ENCODE data around the gene PTGER4.

PTGER4 gene

DNA sequence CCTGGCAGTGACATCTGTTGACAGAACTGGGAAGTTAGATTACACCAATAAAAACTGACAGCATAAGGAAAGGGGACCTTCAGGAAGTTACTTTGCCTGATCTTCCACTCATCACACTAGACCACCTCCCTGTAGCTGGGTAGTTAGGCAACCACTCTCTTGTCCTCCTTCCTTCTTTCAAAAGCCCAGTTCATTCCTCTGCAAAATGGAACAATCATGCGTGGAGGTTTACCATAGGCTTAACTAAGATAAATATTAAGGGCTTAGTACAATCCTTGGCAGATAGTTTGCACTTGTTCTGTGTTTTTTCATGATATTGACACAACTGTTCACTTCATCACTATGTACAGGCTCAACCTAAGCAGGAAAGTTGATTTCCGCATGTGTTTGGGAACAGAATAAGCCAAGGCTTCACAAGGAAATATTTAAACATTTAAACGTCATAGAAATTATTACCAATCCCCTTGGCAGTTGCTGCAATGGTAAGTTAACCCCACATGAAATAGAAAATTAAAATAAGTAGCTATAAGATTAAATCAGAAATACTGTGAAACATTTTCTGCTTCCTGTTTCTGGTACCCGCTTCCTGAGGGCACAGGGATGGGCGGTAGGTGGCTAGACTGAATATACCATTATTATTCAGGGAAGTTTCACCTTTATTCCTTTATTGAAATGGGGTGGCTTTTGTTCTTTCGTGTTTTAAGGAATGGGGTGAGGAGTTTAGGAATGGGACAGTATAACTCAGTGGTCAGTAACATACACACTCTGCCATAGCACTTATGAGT is 9.9 kb upstream of the PTGER4 start:
- DNase-seq (ENCODE audit: low spot score), result no peak

DNA sequence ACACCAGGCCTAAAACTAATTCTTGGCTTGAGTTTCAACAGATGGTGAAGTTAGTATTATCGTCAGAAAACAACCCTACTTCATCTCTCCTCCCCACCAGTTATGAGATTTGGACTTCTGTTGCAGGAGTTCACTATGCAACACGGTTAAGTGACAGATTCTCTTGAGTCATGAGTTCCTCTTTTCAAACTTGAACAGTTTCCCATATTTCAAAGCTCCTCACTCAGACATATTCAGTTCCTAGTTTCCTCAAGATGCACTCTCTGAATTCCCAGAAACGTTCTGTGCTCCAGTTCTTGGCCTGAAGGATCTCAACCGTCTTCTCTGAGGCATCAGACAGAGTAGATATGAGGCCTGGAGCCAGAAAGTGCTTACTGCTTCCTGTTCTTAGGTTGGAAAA is 7.3 kb upstream of the PTGER4 start:
- DNase-seq (ENCODE audit: low spot score), result peak; percentile 33

DNA sequence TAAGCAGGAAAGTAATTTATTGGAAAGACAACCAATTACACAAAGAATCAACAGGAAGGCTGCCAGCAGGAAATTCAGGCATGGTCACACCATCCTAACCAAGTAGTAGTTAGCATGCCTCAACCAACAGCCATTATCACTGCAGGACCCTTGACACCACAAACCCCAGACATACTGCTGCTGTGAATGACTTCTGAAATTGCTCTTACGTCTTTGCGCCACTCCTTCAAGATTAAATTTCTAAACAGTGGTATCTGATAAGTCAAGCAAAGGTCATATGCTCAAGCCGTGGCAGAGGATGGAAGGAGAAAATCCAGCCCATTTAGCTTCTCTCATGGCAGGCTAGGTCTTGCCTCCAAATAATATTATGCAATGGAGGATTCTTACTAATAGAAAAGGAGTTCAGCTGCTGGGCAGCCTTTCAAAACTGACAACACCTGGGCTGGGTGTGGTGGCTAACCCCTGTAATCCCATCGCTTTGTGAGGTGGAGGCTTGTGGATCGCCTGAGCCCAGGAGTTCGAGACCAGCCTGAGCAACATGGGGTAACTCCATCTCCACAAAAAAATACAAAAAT is 5.0 kb upstream of the PTGER4 start:
- no peak for DNase-seq (ENCODE audit: low spot score)

DNA sequence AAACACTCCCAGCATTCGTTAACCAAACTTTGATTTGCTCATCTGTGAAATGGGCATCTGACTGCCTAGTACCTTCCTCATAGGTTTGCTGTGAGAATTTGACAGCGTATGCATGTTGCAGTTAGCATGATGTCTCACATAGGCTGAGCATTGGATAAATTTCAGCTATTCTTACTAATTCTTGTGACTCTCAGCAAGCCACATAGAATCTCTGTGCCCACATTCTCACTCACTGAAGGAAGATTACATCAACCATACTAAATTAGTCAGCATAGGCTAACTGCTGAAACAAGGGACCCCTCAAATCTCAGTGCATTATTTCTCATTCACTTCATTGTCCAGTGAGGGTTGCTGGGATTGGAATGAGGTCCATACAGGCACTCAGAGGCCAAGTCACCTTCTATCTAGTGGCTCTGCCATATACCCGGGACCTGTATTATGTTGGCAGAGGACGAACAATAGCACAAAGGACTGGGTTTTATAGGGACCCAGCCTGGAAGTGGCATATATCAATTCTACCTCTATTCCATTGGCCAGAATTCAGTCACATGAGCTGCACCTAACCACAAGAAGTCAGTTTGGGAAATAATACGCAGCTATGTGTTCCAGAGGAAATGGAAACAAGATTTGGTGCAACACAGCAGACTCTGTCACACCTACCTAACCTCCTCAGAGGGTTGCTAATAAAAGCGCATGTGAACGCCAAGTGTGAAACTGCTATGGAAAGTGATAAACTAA is 4.2 kb upstream of the PTGER4 start:
- DNase-seq (ENCODE audit: low spot score), result no peak

DNA sequence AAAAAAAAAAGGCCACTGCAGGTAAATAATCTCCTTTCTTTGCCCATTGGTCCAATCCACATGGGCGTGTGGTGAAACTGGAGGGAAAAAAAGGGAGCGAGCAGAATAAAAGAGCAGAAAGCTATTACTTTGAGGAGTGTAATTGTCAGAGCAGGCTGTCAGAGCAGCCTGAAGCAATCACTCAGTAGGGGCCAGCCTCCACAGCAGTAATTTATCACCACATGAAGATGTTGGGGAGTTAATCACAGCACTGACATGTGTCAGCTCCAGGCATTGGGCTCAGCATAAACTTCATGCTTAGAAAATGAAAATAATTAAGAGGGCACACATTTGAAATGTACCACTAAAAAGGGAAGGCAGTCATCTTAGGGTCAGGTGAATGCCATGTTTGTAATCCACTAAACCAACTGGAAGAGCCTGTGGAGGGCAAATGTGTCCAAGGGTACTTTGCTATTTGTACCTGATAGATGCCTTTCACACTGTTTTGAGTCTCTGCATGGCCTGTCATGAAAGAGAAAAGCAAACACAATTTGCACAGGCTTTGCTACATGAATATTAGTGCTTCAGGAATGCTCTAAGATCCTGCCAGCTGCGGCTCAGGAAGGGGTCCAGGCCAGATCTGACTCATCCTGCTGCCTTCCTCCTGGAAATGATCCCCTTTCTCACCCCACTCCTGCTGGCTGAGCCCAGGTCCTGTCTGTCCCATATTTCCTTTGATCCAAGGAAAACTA is 2.9 kb upstream of the PTGER4 start:
- DNase-seq (ENCODE audit: low spot score), result no peak

DNA sequence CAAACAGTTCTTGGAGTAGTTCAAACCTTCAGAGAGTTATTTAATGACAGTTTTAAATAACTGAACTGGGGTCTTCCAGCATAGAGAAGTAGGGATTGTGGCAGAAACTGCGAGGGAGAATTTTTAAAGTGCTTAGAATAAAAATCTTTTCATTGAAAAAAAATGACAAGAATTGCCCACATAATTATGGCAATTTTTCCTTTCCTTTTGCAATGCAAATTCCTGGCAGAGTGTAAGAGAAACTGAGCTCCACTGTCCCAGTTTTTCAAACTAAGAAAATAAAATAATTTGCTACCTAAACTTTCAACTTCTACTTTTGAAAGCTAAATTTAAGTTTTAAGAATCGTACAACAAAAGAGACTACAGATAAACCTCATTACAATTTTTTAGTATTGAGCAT is 2.3 kb upstream of the PTGER4 start:
- DNase-seq (ENCODE audit: low spot score), result no peak

DNA sequence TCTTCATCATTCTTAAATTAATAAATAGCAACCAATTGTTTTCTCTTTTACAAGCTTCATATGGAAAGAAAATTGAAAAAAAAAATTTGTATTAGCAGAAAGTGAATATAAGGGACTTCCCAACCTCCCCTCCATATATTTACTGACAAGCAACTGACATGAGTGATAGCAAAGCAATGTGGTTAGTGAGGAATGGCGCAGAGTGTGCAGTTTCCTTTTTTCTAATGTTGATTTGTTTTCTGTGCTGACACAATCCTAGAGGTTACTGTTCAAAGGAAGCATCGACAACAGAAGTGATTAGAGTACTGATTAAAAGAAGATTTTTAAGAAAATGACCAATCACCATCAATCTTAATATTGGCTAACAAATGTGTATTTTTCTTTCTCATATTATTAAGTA is 1.7 kb upstream of the PTGER4 start:
- no peak for DNase-seq (ENCODE audit: low spot score)

DNA sequence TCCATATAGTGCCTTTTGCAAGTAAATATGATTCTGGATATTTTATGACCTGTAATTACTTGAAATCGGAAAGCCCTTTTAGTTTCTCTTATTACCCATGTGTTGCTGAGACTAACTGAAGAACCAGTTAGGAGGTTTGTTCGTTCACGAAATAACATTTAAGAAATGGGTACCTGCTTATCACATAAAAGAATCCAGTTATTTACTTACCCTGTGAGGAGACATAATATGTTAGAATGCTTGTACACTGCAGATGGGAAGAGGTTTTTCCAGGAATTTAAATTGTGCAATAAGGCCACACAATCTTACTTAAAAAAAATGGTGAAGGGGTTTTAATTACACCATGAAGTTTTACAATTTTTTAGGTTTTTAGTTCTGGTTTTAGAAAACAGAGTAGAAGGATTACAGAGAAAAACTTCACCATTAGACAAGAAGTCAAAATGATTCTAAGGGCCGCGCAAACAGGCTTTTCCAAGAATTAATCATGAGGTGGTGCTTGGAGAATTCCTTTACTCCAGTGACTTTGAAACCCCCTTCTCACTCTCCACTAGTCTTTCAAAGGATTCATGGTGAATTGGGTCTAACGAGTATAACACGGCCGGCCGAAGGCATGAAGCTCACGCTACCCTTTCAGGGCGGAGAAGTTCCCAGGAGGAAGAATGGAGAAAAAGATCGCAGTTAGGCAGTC is 1.1 kb upstream of the PTGER4 start:
- no peak for DNase-seq (ENCODE audit: low spot score)

DNA sequence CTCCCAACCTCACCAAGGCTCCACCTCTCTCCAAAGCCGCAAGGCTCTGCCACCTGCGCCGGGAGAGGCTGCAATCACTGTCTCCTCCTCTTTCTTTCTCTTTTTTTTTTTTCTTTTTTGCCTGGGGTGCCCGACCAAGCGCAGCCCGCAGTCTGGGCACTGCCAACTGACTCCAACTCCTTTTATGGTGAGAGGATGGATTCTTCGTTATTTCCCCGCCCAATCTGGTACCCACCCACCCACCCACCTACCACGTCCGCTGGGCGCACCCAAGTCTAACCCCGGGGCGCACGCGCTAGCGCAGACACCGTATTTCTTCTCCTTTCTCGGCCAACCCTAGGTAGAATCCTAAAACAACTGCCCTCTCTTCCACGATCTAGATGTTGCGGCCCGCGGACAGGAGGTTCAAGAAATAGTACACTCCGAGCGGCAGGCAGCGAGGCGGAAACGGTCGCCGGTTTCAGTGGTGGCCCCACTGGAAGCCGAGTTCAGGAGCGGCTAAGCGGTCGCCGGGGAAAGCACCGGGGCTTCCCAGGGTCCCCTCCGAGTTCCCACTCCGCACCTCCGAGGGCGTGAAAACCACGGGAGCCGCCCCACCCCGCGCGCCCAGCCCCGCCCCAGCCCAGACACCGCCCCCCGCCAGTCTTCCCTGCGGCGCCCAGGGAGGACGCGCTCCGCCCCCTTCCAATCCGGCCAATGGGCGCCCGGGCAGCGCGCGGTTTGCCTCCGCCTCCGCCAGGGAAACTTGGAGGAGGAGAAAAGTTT is 385 bp upstream of the PTGER4 start:
- DNase-seq (ENCODE audit: low spot score), result peak; percentile 79

DNA sequence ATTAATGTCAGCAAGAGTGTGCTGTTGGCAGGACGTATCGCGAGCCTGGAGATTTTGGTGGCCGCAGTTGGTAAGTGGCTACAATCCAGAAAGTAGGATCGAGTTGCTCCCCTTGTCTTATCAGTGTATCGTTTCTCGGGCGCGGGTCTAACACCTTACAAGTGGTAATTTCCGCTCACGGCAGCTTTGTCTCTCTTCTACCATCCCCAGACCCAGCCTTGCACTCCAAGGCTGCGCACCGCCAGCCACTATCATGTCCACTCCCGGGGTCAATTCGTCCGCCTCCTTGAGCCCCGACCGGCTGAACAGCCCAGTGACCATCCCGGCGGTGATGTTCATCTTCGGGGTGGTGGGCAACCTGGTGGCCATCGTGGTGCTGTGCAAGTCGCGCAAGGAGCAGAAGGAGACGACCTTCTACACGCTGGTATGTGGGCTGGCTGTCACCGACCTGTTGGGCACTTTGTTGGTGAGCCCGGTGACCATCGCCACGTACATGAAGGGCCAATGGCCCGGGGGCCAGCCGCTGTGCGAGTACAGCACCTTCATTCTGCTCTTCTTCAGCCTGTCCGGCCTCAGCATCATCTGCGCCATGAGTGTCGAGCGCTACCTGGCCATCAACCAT is 1.1 kb downstream of the PTGER4 start:
- DNase-seq (ENCODE audit: low spot score), result peak; percentile 9

DNA sequence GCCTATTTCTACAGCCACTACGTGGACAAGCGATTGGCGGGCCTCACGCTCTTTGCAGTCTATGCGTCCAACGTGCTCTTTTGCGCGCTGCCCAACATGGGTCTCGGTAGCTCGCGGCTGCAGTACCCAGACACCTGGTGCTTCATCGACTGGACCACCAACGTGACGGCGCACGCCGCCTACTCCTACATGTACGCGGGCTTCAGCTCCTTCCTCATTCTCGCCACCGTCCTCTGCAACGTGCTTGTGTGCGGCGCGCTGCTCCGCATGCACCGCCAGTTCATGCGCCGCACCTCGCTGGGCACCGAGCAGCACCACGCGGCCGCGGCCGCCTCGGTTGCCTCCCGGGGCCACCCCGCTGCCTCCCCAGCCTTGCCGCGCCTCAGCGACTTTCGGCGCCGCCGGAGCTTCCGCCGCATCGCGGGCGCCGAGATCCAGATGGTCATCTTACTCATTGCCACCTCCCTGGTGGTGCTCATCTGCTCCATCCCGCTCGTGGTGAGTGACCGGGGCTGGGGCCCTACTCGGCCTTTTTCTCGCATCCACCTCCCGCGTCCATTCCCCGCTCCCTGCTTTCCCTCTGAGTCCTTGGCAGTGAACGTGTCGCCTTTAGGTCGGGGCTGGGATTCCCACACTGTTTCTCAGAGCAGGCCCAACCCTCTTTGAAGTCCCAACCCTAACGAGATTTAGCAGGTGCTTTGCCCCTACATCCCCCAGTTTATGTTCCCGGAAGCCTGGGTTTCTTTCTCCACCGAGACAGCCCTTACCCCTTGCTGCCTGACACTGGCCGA is 1.8 kb downstream of the PTGER4 start:
- DNase-seq (ENCODE audit: low spot score), result peak; percentile 46

DNA sequence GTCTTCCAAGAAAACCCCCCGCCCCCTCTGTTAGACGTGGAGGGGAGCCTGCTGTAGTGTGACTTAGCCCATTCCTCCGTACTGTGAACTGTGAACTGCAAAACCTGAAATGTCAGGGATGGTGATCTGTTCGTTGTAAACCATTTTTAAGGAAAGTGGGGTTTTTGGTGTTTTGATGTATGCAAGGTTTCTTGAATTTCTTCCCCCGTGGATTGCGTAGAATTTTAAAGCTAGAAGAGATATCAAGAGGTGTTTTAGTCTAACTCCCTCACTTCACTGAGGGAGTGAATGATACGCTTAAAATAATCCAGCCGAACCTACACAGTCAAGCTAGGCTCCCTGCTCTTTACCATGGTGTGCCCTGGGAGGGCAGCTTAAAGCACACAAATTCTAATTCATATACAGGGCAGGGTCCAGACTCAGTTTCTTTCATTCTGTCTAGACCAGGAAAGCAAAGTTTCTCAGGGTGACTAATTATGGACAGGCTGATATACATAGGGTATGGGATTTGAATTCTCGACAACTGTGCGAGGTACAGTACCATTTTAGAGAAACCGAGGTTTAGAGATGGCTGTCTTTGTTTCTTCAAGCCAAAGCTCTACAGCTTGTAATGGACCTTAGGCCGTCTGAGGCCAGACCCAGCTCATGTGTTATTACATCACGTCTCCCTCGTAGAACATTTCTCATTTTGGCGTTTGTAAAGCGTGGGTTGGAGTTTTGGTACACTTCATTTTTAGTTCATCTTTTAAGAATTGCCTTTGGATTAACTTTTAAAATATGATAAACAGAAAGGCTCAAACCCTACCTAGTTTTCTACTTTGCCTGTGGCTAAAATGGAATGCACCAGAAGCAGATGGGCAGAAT is 2.7 kb downstream of the PTGER4 start:
- DNase-seq (ENCODE audit: low spot score), result peak; percentile 9

DNA sequence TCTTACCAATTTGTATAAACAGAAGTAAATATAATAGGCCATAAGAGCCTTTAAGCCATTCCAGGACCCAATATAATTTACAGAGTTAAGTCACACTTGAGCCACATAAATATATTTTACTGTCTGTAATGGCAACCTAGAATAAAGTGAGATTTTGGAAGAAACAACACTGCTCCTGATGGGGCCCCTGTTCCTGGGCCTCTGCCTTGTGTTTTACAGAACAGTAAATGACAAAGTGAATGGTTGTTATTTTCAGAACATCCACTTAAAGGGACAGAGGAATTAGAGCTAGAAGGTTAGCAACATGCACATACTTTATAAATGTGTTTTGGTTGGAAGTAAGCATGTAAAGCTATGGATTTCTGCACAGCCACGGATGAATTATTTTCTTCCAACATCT is 3.6 kb downstream of the PTGER4 start:
- DNase-seq (ENCODE audit: low spot score), result no peak

DNA sequence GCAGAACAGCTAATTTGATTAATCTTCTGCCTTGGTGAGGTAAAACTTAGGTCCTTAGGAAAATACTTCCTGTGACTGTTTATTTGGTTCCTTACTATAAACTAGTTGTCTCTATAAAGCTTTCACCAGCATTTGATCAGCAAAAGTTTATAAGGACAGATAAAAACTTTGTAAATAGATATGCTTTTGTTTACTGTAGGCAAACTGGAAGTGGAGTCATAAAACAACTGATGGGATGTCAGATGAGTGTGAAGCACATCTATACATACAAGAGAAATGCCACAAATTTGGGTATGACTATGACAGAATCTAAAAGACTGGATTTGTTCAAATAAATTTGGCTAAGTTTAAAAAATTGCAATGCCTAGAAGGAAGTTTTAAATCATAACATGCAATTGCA is 5.5 kb downstream of the PTGER4 start:
- DNase-seq (ENCODE audit: low spot score), result no peak

DNA sequence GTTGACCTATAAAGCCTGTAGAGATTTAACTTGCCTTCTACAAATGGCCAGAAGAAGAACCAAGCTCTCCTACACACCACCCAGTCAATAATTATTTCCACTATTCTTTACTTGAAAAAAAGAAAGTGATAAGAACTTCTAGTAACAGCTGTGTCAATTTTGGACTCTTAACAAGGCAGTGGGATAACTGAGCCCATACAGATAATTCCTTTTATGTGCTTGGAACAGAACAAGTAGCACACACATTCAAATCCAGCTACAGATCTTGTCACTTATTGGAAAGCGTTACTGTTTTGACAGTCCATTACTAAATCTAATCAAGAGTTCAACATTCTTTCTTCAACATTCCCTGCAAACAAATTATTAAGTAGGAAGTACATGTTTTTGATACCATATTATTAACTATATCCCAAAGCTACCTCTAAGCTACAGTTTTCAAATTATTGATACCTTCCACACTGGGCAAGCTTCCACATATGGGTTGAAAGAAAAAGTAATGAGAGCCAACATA is 6.3 kb downstream of the PTGER4 start:
- no peak for DNase-seq (ENCODE audit: low spot score)

DNA sequence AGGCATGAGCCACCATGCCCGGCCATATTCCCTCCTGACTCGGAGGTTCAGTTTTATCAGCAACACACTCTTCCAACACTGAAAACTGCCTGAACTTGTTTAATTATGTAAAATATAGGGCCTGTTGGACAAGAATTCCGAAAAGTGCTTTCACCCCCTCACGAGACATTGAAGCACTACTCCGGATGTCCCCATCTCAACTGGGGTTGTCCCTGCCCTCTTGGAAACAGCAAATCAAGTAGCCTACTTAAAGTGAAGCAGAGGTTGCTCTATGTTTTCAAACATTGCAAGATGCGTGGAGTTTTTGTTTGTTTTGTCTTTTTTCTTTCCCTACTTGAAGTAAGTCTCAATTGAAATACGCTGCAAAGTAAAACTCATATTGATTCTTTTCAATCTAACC is 7.6 kb downstream of the PTGER4 start:
- no peak for DNase-seq (ENCODE audit: low spot score)

DNA sequence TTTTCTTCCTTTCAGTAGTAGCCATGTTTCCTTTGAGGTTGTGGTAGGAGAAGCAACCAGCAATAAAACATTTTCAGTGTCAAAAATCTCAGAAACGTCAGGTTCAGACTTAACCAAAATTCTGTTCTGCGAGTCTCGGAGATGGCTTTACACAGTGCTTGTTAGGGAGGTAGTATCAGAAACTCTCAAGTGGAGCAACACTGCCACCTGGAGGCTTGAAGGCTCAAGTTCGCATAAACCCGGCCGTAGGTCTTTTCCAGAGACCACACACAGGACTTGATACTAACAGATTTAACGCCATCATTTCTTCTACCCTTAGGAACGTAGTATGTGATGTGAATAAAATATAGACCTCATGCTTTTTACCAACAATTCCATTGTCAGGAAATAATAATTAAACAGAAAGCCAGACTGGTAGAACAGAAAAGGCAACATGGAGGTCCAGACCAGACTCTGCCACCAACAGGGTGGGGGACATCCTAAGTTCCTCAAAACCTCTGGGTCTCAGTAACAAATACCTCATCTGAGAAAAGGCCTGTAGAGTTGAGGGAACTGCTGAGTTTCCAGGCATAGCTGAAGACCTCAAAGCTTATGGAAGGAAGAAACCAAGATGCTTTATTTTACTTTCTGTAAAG is 8.5 kb downstream of the PTGER4 start:
- peak; percentile 94 for DNase-seq (ENCODE audit: low spot score)

DNA sequence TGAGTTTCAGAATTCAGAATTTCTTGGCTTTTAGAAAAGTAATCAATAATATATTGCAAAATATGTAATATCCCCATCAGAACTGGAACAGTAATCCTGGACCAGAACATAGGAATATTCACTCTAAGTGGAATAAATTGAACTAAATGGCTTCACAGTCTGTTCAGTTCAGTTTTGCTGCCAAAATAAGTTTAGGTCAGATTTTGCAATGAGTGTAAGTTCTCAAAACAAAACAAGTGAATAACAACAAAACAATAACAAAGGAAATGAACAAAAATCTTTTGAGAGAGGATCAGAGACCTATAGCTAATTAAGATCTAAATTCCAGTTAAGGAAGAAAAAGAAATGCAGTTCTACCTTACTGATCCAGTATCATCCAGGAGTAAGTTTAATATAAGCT is 9.3 kb downstream of the PTGER4 start:
- DNase-seq (ENCODE audit: low spot score), result no peak

All from Ammon's horn (tissue), 1 donor.